OCI-LY3 (cell line): ENCODE measurements around the gene BUD23.

Source experiments
- H2AFZ ChIP-seq: fragments of 200-600, 300-600 bp; shearing (Covaris generic); 2 replicates; pipeline ENCODE4 v1.6.0; 2014; ENCODE audit warnings: antibody characterized with exemption, low read depth, low read length
- H3K27ac ChIP-seq: fragments of 200-600, 300-600 bp; sonication (generic); 2 replicates; pipeline ENCODE4 v1.5.1; 2014; ENCODE audit warnings: mild to moderate bottlenecking, low read length, moderate library complexity, mixed read lengths
- H3K27me3 ChIP-seq: fragments of 200-600, 300-600 bp; sonication (generic); 2 replicates; pipeline ENCODE4 v1.6.1; 2014; ENCODE audit warnings: low read depth, low read length, mixed read lengths
- H3K36me3 ChIP-seq: fragments of 200-600, 300-600 bp; sonication (generic); replicated peaks from 2 replicates; pipeline ENCODE3; 2014; ENCODE audit warnings: low read depth, low read length, mixed read lengths
- H3K4me1 ChIP-seq: fragments of 300-600, 200-600 bp; sonication (generic); 2 replicates; pipeline ENCODE4 v1.6.1; 2014; ENCODE audit warnings: low read length, mixed read lengths
- H3K4me2 ChIP-seq: fragments of 200-600, 300-600 bp; sonication (generic); 2 replicates; pipeline ENCODE4 v1.6.1; 2014; ENCODE audit warnings: low read length, mixed read lengths
- H3K4me3 ChIP-seq: fragments of 300-600, 200-600 bp; sonication (generic); 2 replicates; pipeline ENCODE4 v1.5.1; 2014; ENCODE audit warnings: antibody characterized with exemption, mild to moderate bottlenecking, low read length, moderate library complexity
- H3K79me2 ChIP-seq: fragments of 300-600, 200-600 bp; shearing (Covaris generic); 2 replicates; pipeline ENCODE4 v1.6.1; 2014; ENCODE audit warnings: mild to moderate bottlenecking, low read length, mixed read lengths
- H3K9ac ChIP-seq: fragments of 300-600, 200-600 bp; shearing (Covaris generic); 2 replicates; pipeline ENCODE4 v1.6.0; 2014; ENCODE audit warnings: mild to moderate bottlenecking, low read length, moderate library complexity
- H3K9me3 ChIP-seq: fragments of 200-600, 300-600 bp; shearing (Covaris generic); 2 replicates; pipeline ENCODE4 v1.6.1; 2014; ENCODE audit warnings: low read length, mixed read lengths; ENCODE audit not compliant: insufficient read depth
- H4K20me1 ChIP-seq: fragments of 200-600, 300-600 bp; sonication (generic); 2 replicates; pipeline ENCODE4 v1.6.1; 2016; ENCODE audit warnings: low read length, mixed read lengths; ENCODE audit not compliant: insufficient read depth
- EZH2phosphoT487 ChIP-seq: fragments of 200-600 bp; shearing (Covaris generic); IDR thresholded peaks from 2 replicates; pipeline ENCODE4 v1.6.1; 2018; ENCODE audit warnings: antibody characterized with exemption, mixed run types, low read depth
- TF ChIP-seq, protein P1 (sequence below): fragments of 200-600, 300-600 bp; sonication (generic); IDR thresholded peaks from 2 replicates; pipeline ENCODE4 v1.5.1; 2014; ENCODE audit warnings: antibody characterized with exemption, low read length, low read depth

BUD23 gene

DNA sequence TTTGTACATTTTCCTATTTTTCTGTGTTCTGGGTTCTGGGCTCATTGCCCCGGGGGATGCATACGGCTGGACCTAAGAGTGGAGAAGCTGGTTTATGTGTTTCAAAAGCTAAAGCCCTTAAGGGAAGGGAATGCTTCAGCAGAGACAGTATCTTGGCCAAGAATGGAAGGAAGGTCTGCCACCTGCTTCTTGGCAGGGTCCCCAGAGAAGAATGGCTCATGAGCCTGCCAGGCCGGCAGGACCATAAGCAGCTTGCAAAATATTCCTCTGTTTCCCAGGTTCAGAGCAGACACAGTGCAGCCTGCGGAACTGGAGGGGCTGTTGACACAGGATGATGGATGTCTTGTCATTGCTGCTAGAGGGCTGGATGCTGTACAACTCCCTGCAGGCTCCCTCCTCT is 63.0 kb downstream of the BUD23 start:
- H3K27ac ChIP-seq, result no peak overlapping the region
- H3K9me3 ChIP-seq, result no peaks in the 10 kb centered on the region
- TF ChIP-seq, protein P1, sequence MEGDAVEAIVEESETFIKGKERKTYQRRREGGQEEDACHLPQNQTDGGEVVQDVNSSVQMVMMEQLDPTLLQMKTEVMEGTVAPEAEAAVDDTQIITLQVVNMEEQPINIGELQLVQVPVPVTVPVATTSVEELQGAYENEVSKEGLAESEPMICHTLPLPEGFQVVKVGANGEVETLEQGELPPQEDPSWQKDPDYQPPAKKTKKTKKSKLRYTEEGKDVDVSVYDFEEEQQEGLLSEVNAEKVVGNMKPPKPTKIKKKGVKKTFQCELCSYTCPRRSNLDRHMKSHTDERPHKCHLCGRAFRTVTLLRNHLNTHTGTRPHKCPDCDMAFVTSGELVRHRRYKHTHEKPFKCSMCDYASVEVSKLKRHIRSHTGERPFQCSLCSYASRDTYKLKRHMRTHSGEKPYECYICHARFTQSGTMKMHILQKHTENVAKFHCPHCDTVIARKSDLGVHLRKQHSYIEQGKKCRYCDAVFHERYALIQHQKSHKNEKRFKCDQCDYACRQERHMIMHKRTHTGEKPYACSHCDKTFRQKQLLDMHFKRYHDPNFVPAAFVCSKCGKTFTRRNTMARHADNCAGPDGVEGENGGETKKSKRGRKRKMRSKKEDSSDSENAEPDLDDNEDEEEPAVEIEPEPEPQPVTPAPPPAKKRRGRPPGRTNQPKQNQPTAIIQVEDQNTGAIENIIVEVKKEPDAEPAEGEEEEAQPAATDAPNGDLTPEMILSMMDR, result no peak
- TF ChIP-seq EZH2phosphoT487, result no peak
- peaks cover 25% of the 10 kb centered on the region for H3K4me1 ChIP-seq
- no peak overlapping the region for H3K4me2 ChIP-seq
- H3K4me3 ChIP-seq, result no peak overlapping the region
- H3K9ac ChIP-seq, result no peak overlapping the region
- no peaks in the 10 kb centered on the region for H4K20me1 ChIP-seq
- H2AFZ ChIP-seq, result no peak overlapping the region
- H3K36me3 ChIP-seq, result no peaks in the 10 kb centered on the region
- no peaks in the 10 kb centered on the region for H3K79me2 ChIP-seq
- no peaks in the 10 kb centered on the region for H3K27me3 ChIP-seq
